ENCODE results near the gene IFI44.

- TF ChIP-seq POLR2A (IDR thresholded peaks at IDR 0.05; ENCODE audit: low read depth, low read length) (no peak), POLR2AphosphoS5 (IDR thresholded peaks at IDR 0.05; ENCODE audit: low read depth, low read length) (no peak), TAF1 (IDR thresholded peaks at IDR 0.05; ENCODE audit: borderline replicate concordance, low read depth, low read length) (no peak)
Measured at GRCh38 chr1:78683079-78683478, 33.4 kb downstream of the IFI44 start.
